Gastrocnemius medialis (tissue), 4 donors: Measurements from ENCODE around the gene ALG14. TPM values are rescaled to one million over a fixed set of nuclear protein-coding genes. Genes with fewer than 3 reads are reported as not detected.

Source experiments
- ATAC-seq, 2 donors: fragments of 150-250 bp; one replicate each; pipeline ENCODE4 v1.9.1; 2016
- DNase-seq, 2 donors: peaks; one replicate each; pipeline ENCODE4 v3.0.0-alpha.2; 2019
- H3K27ac ChIP-seq, 4 donors: fragments of 200-600 bp; sonication (generic); 1 replicate in 1 of 4; 2 replicates in 3 of 4; pipeline ENCODE4 v1.5.1; 2016 to 2018; ENCODE audit warnings: mild to moderate bottlenecking in 2 of 4, moderate library complexity in 1 of 4
- H3K27me3 ChIP-seq, 3 donors: fragments of 200-600 bp; sonication (generic) in 2 of 3; 1 replicate in 1 of 3; 2 replicates in 2 of 3; pipeline versions ENCODE4 v1.5.1 to v1.6.0; 2016 to 2019; ENCODE audit warnings: mild to moderate bottlenecking in 1 of 3, moderate library complexity in 1 of 3
- H3K36me3 ChIP-seq, 2 donors: fragments of 200-600 bp; sonication (generic) in 1 of 2; one replicate each; pipeline ENCODE4 v1.5.1; 2017 to 2018
- H3K4me1 ChIP-seq, 2 donors: fragments of 200-600 bp; sonication (generic) in 1 of 2; one replicate each; pipeline ENCODE4 v1.5.1; 2016 to 2017; ENCODE audit warnings: mild to moderate bottlenecking in 2 of 2
- H3K4me3 ChIP-seq, 4 donors: fragments of 200-600 bp; sonication (generic) in 3 of 4; 1 replicate in 1 of 4; 2 replicates in 3 of 4; pipeline ENCODE4 v1.5.1; 2016 to 2019; ENCODE audit warnings: mild to moderate bottlenecking in 2 of 4
- H3K9me3 ChIP-seq, 3 donors: fragments of 200-600 bp; sonication (generic) in 2 of 3; 1 replicate in 1 of 3; 2 replicates in 2 of 3; pipeline ENCODE4 v1.5.1; 2016 to 2019
- CTCF ChIP-seq, 5 experiments: fragments of 450-650 bp in 3 of 5; fragments of 200-600 bp in 2 of 5; sonication (generic) in 2 of 5; IDR thresholded peaks in 4 of 5; conservative IDR thresholded peaks in 1 of 5; 1 replicate in 4 of 5; 2 replicates in 1 of 5; pipeline ENCODE4 v1.5.1; 2016 to 2019; ENCODE audit warnings: antibody characterized with exemption in 5 of 5, mild to moderate bottlenecking in 3 of 5, moderate library complexity in 3 of 5
- POLR2A ChIP-seq, 2 donors: fragments of 450-650 bp; IDR thresholded peaks; one replicate each; pipeline ENCODE4 v1.6.1; 2017; ENCODE audit warnings: antibody characterized with exemption in 2 of 2, mild to moderate bottlenecking in 2 of 2, moderate library complexity in 2 of 2
- in situ Hi-C, 4 donors: fragments of 200-750 bp; cut with MboI; loops; one replicate each; pipeline versions ENCODE4 v1.15.0 to v1.8.0; 2017; ENCODE audit warnings: low sequenced_read_pairs in 4 of 4
- intact Hi-C: fragments of 100-400 bp; cut with DNase I; formaldehyde crosslinking; loops from one replicate; pipeline ENCODE4 v1.15.1; 2023; ENCODE audit warnings: low total_unique reads
- total RNA-seq, 4 donors: library from RNA; depleted of rRNA; stranded (reverse); fragments of >200 nt; gene quantifications; one replicate each; pipeline versions ENCODE4 v1.1.0 to v1.2.3, GENCODE V29; 2016

Gene ALG14
- total RNA-seq, 4 donors from 2014 or later, result 0.24 to 0.97 (median 0.77) TPM

GRCh38 chr1:94978401-94978800 lies 94.3 kb downstream of the ALG14 start:
- TF ChIP-seq CTCF (IDR thresholded peaks at IDR 0.05 in 4 of 5, conservative IDR thresholded peaks at IDR 0.05 in 1 of 5) (no peak), POLR2A (IDR thresholded peaks at IDR 0.05) (no peak)
- no peak for ATAC-seq
- no peaks in the 10 kb centered on the region for H3K27me3 ChIP-seq
- no peaks in the 10 kb centered on the region for H3K36me3 ChIP-seq
- no peak for DNase-seq
- H3K4me3 ChIP-seq, result no peak overlapping the region
- H3K4me1 ChIP-seq, result peaks cover 0 to 21% of the 10 kb centered on the region in 2 donors
- intact Hi-C loops, result no loop called here
- no peaks in the 10 kb centered on the region for H3K9me3 ChIP-seq
- in situ Hi-C loops, result no loop called here
- no peak overlapping the region for H3K27ac ChIP-seq

- Histone ChIP-seq H3K4me1 (peaks cover 0 to 15% of the 10 kb centered on the region in 2 donors), H3K27me3 (no peaks in the 10 kb centered on the region), H3K4me3 (no peak overlapping the region), H3K36me3 (no peaks in the 10 kb centered on the region), H3K9me3 (no peaks in the 10 kb centered on the region), H3K27ac (no peak overlapping the region)
- intact Hi-C loops (no loop called here), in situ Hi-C loops (no loop called here)
- DNase-seq (no peak), ATAC-seq (no peak)
- TF ChIP-seq POLR2A (IDR thresholded peaks at IDR 0.05) (no peak), CTCF (IDR thresholded peaks at IDR 0.05 in 4 of 5, conservative IDR thresholded peaks at IDR 0.05 in 1 of 5) (no peak)
These were observed 95.7 kb downstream of the ALG14 start for GRCh38 chr1:94976971-94977548.

GRCh38 chr1:94974824-94975223 lies 97.9 kb downstream of the ALG14 start:
- ATAC-seq, result no peak
- DNase-seq, result no peak
- intact Hi-C loops (no loop called here), in situ Hi-C loops (no loop called here)
- Histone ChIP-seq H3K27ac (peak overlapping the region in 3 of 4 donors; percentile 40 to 52 (median 52)), H3K9me3 (no peaks in the 10 kb centered on the region), H3K4me1 (peaks cover 5 to 7% of the 10 kb centered on the region in 2 donors), H3K27me3 (no peaks in the 10 kb centered on the region), H3K4me3 (no peak overlapping the region), H3K36me3 (no peaks in the 10 kb centered on the region)
- TF ChIP-seq POLR2A (IDR thresholded peaks at IDR 0.05), result no peak
- no peak for TF ChIP-seq CTCF (IDR thresholded peaks at IDR 0.05 in 4 of 5, conservative IDR thresholded peaks at IDR 0.05 in 1 of 5)

GRCh38 chr1:94974241-94974640 lies 98.5 kb downstream of the ALG14 start:
- Histone ChIP-seq H3K9me3 (no peaks in the 10 kb centered on the region), H3K27me3 (no peaks in the 10 kb centered on the region), H3K4me1 (peaks cover 0 to 7% of the 10 kb centered on the region in 2 donors), H3K4me3 (no peak overlapping the region), H3K36me3 (no peaks in the 10 kb centered on the region), H3K27ac (peak overlapping the region; percentile 42 to 52 (median 52))
- ATAC-seq, result no peak
- no peak for DNase-seq
- no peak for TF ChIP-seq POLR2A (IDR thresholded peaks at IDR 0.05)
- no peak for TF ChIP-seq CTCF (IDR thresholded peaks at IDR 0.05 in 4 of 5, conservative IDR thresholded peaks at IDR 0.05 in 1 of 5)
- intact Hi-C loops (no loop called here), in situ Hi-C loops (no loop called here)
